GM12892 (cell line): ENCODE results near the gene TEX14.

Experiments used
- POLR2A ChIP-seq: IDR thresholded peaks from 2 replicates; pipeline ENCODE4 v1.6.1; 2011; ENCODE audit warnings: low read depth, low read length, control low read depth
- TAF1 ChIP-seq: IDR thresholded peaks from 2 replicates; pipeline ENCODE4 v1.6.1; 2011; ENCODE audit warnings: low read depth, mild to moderate bottlenecking, control low read depth, low read length, borderline replicate concordance

DNA sequence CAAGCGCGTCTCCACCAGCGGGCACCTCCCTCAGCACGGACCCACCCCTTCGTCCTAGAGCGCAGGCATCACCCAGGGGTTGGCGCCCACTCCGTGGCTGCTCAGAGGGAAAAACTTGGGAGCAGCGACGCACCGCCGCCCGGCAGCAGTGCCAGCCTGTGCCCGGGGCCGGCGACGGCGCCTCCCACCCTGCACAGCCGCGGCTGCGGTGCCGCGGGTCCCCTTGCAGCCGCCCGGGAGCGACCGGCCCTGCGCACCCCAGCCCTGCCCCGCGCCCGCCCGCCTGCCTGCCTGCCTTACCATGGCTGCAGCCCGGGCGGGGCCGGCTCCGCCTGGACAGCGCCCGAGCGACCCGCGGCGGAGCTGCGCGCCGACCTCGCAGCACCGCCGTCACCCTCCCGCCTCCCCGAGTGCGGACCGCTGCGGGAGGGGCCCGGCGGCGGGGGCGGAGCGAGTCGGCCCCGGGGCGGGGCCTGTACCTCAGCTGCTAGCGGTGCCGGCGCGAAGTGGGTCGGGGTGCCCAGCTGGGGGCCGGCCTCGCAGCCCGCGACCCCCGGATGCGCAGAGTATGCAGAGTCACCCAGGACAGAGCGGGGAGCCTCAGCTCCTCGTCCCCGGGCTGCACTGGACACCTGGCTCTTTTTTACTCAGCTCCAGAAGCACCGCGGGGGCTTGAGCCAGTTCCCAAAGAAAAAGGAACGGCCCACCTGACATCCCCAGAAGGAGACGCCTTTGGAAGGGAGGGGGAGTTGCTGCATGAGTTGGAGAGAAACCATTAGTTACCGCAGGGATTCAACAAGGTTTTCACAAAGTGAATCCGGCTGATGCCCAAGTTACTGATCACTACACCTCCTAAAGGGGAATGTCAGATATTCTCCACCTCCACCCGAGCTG lies 159.9 kb downstream of the TEX14 start:
- TF ChIP-seq POLR2A (no peak), TAF1 (no peak)
